ENCODE data around the gene LDLRAD4.

DNA sequence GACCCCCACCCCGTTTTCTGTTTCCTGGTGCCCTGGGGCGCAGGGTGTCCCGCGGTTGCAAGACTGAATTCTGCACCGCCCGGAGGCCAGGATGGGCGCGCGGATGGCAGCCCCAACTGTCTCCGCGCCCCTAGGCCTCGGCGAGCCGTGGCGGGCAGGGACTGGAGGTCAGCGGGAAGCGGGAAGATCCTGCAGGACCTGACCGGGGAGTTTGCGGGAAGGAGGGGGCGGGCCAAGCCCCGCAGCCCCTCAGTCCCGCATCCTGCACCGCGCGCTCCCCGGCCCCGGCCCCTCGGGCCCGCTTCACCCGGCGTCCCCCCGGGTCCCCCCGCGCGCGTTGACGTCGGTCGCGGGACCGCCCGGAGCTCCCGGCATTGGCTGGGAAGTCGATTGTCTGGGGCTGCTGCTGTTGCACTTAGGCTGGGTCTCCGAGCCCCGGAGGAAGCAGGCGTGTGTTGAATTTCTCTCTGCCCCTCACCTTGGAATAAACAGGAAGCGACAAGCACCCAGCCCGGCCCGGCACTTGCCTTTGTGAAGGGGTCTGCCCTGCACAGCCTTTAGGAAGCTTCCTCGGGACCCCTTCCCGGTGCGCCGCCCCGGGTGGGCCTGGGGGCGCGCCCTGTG lies at the start of gene LDLRAD4:
- TF ChIP-seq POLR2A (IDR thresholded peaks at IDR 0.05) = peak in 1 of 2 donors; percentile 64
- TF ChIP-seq, protein P1, sequence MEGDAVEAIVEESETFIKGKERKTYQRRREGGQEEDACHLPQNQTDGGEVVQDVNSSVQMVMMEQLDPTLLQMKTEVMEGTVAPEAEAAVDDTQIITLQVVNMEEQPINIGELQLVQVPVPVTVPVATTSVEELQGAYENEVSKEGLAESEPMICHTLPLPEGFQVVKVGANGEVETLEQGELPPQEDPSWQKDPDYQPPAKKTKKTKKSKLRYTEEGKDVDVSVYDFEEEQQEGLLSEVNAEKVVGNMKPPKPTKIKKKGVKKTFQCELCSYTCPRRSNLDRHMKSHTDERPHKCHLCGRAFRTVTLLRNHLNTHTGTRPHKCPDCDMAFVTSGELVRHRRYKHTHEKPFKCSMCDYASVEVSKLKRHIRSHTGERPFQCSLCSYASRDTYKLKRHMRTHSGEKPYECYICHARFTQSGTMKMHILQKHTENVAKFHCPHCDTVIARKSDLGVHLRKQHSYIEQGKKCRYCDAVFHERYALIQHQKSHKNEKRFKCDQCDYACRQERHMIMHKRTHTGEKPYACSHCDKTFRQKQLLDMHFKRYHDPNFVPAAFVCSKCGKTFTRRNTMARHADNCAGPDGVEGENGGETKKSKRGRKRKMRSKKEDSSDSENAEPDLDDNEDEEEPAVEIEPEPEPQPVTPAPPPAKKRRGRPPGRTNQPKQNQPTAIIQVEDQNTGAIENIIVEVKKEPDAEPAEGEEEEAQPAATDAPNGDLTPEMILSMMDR (IDR thresholded peaks at IDR 0.05) = no peak
